Lower leg skin (tissue), 3 donors: ENCODE data around the gene SAP30.

ENCODE experiments used
- CTCF ChIP-seq, 3 donors: fragments of 450-650 bp; IDR thresholded peaks; one replicate each; pipeline ENCODE4 v1.5.1; 2016; ENCODE audit warnings: antibody characterized with exemption in 3 of 3, mild to moderate bottlenecking in 3 of 3, moderate library complexity in 2 of 3
- POLR2A ChIP-seq, 2 donors: fragments of 450-650 bp; IDR thresholded peaks; one replicate each; pipeline ENCODE4 v1.6.1; 2016 to 2017; ENCODE audit warnings: antibody characterized with exemption in 2 of 2, mild to moderate bottlenecking in 1 of 2, moderate library complexity in 1 of 2

- TF ChIP-seq CTCF (IDR thresholded peaks at IDR 0.05) (no peak), POLR2A (IDR thresholded peaks at IDR 0.05) (no peak)
These were observed 43.7 kb downstream of the SAP30 start for GRCh38 chr4:173414456-173414855.
